WERI-Rb-1 (cell line): ENCODE results near the gene DNAH10.

Experiments used
- DNase-seq: peaks from one replicate; pipeline ENCODE4 v3.0.0-alpha.2; 2020
- H3K27ac ChIP-seq: fragments of 250-450 bp; sonication (Bioruptor Pico); 2 replicates; pipeline ENCODE4 v1.5.1; 2020; ENCODE audit warnings: mild to moderate bottlenecking, moderate library complexity
- H3K27me3 ChIP-seq: fragments of 250-450 bp; sonication (Bioruptor Pico); 2 replicates; pipeline ENCODE4 v1.5.1; 2021; ENCODE audit warnings: mild to moderate bottlenecking, low read depth, moderate library complexity; ENCODE audit not compliant: insufficient read depth, severe bottlenecking
- H3K36me3 ChIP-seq: fragments of 250-450 bp; sonication (Bioruptor Pico); 2 replicates; pipeline ENCODE4 v1.5.1; 2020; ENCODE audit warnings: mild to moderate bottlenecking, moderate library complexity
- H3K4me3 ChIP-seq: 2 replicates; pipeline ENCODE4 v1.5.1; 2011; ENCODE audit warnings: low read depth, mild to moderate bottlenecking, control low read depth, low read length
- H3K9me3 ChIP-seq: fragments of 250-450 bp; sonication (Bioruptor Pico); 2 replicates; pipeline ENCODE4 v1.5.1; 2021; ENCODE audit warnings: mild to moderate bottlenecking, moderate library complexity; ENCODE audit not compliant: severe bottlenecking
- CTCF ChIP-seq: IDR thresholded peaks from 2 replicates; pipeline ENCODE4 v1.5.1; 2011; ENCODE audit warnings: low read depth, mild to moderate bottlenecking, control low read depth, inconsistent platforms, low read length

The DNAH10 gene

GRCh38 chr12:123867141-123867540 lies 105.0 kb downstream of the DNAH10 start:
- H3K36me3 ChIP-seq: no peaks in the 10 kb centered on the region
- H3K4me3 ChIP-seq: no peak overlapping the region
- no peaks in the 10 kb centered on the region for H3K9me3 ChIP-seq
- H3K27ac ChIP-seq: no peak overlapping the region
- DNase-seq: no peak
- no peaks in the 10 kb centered on the region for H3K27me3 ChIP-seq
- TF ChIP-seq CTCF: no peak

GRCh38 chr12:123868791-123869190 lies 106.7 kb downstream of the DNAH10 start:
- Histone ChIP-seq H3K9me3 (no peaks in the 10 kb centered on the region), H3K27ac (no peak overlapping the region), H3K4me3 (no peak overlapping the region), H3K27me3 (no peaks in the 10 kb centered on the region), H3K36me3 (no peaks in the 10 kb centered on the region)
- no peak for TF ChIP-seq CTCF
- DNase-seq: no peak

DNA sequence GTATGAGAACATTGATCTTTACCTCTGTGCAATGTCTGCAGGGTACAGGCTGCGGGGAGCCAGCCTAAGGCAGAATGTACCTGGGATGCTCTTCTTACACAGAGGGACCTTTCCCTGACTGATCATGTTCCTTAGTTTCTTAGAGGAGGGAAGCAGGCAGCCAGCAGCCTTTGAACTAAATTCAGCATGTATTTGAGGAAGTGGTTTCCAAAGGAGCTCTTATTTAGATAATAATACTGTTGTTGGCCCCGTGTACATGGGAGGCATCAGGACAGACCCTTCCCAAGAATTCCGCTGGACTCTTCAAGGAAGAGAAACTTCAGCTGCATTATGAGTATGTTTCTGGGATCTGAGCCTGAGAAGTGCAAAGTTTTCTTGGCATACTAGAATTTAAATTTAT lies 111.7 kb downstream of the DNAH10 start:
- no peaks in the 10 kb centered on the region for H3K36me3 ChIP-seq
- no peak overlapping the region for H3K4me3 ChIP-seq
- no peak for TF ChIP-seq CTCF
- no peaks in the 10 kb centered on the region for H3K27me3 ChIP-seq
- H3K27ac ChIP-seq: no peak overlapping the region
- DNase-seq: no peak
- no peaks in the 10 kb centered on the region for H3K9me3 ChIP-seq

DNA sequence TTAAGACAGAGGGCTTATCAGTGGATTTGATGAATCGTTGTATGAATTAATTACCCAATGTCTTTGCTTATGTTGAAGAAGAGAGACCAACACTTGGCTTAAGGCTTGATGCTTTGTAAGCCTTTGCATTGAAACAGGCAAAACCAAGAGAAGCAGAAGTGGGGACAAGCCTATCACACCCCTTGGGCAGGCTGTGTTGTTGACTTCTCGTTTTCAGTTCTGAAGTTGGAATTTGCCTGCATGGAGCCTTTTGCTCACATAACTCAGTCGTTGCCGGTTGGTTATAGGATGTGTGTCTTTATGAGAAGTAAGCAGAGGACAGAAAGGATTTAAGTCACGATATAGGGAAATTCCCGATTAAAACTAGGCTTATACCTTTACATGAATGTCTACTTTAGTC lies 115.9 kb downstream of the DNAH10 start:
- TF ChIP-seq CTCF: no peak
- H3K9me3 ChIP-seq: no peaks in the 10 kb centered on the region
- H3K36me3 ChIP-seq: no peaks in the 10 kb centered on the region
- H3K27ac ChIP-seq: no peak overlapping the region
- no peak for DNase-seq
- no peaks in the 10 kb centered on the region for H3K27me3 ChIP-seq
- H3K4me3 ChIP-seq: no peak overlapping the region

- Histone ChIP-seq H3K36me3 (no peaks in the 10 kb centered on the region), H3K4me3 (no peak overlapping the region), H3K27ac (no peak overlapping the region), H3K27me3 (no peaks in the 10 kb centered on the region), H3K9me3 (no peaks in the 10 kb centered on the region)
- no peak for TF ChIP-seq CTCF
- peak; percentile 39 for DNase-seq
These were observed 117.0 kb downstream of the DNAH10 start for GRCh38 chr12:123879101-123879500.

DNA sequence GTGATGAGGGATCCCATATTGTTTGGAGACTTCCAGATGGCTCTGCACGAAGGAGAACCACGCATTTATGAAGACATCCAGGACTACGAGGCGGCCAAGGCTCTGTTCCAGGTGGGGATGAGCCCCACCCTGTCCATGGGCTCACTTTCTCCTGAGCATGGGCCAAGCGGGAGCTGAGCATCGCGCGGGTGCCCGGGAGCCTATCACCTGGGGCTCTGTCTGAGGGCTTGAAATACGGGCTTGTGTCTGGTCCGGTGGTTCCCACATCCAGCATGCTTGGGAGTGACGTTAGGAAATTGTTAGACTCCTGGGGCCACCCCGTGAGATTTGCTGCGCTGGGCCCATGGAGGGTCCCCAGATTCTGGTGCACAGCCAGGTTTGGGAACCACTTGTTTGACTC lies 117.6 kb downstream of the DNAH10 start:
- DNase-seq: no peak
- no peak for TF ChIP-seq CTCF
- Histone ChIP-seq H3K4me3 (no peak overlapping the region), H3K27me3 (no peaks in the 10 kb centered on the region), H3K36me3 (no peaks in the 10 kb centered on the region), H3K27ac (no peak overlapping the region), H3K9me3 (peaks cover 3% of the 10 kb centered on the region)
